Iris pigment epithelial cell (primary cell): ENCODE measurements around the gene PROCA1.
A peak's percentile ranks its signal among the peaks of the same experiment; 100 is the strongest.

ENCODE experiments used
- DNase-seq: peaks from one replicate; pipeline ENCODE4 v3.0.0-alpha.2; 2011; ENCODE audit warnings: low read depth

Gene PROCA1, protein sequence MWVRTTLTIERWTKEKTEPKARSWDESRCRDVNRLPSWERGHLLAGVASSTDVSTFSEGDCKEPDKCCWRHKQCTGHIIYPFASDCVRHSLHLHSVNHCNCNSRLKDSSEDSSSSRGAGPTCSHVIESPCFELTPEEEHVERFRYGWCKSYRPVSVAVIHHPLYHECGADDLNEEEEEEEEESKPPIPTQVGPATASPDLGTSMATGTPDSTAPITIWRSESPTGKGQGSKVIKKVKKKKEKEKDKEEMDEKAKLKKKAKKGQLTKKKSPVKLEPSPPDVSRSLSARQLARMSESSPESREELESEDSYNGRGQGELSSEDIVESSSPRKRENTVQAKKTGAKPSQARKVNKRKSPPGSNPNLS

GRCh38 chr17:28711723-28712031 is at the start of gene PROCA1:
Gene PROCA1, minus strand, starts transcription at chr17:28711888. Its CDS starts 228 bp downstream, at chr17:28711660.
- no peak for DNase-seq

DNA sequence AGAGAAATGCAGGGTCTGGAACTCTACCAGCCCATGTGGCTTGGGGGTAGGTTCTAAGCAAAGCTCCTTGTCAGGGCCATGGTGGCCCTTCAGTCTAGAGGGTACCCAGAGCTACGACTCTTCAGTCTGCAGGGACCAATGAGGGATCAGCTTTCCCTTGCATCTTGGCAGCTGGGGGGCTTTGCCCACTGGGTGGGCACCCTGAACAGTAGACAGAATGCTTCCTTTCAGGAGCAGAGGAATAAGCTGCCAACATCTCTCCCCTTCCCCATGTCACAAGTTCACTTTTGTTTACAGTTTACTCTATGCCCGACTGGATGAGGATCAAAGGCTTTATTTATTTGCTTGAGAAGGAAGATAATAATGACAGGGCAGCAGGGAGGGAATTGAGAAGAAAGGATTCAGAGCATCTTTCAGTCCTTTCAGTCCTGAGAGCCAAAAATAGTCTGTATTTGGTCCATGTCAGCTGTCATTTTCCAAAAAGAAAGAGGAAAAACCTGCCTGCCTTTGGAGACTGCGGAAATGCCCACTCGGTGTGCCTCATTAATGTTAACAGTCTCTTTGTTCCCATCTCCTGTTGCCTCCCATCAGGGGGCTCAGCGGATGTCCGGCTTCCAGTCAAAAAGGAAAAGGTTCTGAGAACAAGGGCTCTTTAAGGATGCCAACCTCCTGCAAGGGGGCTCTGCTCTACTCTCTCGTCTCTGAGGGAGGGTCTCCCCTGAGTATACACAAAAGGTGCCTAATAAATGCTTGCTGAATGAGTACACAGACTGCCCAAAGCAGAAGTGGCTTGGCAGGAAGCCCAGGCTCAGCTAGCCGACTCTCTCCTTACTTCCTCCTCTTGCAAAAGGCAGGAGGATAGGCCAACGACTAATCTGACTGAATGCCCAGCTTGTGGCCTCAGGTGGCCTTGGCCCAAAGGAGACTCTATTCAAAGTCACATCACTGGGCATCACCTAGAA is 49.2 kb upstream of the PROCA1 start:
- DNase-seq: peak; percentile 81

GRCh38 chr17:28759256-28759865 is 47.7 kb upstream of the PROCA1 start:
- DNase-seq: no peak

DNA sequence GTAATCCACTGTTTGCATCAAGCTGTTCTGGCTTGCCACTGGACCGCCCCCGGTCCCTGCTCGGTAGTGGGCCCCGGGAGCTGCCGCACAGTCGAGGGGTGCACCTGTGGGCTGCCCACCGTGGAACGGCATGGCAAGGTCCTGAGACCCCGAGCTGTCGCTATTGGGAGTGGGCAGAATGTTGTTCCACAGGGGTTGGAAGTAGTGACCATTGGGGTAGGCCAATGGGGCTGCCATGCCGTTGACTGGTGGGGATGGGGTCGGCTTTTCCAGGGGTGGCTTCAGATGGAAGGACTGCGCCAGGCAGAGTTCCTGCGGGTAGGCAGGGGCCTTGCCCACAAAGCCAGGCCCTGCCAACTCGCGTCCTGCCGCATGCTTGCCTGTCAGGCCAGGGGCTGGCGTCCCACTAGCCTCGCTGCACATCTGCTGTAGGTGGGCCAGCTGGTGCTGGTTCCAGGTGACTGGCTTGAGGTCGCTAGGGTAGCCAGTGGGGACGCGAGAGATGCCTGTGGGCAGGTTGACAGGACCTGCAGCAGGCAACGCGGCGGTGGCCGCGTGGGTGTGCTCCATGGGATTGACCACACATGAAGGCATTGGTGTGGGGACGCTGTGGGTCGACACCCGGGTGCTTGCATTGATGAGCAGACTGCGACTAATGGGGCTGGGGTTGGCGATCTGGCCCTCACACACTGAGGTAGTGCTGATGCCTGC is 46.9 kb upstream of the PROCA1 start:
- DNase-seq: no peak

- DNase-seq: no peak
Measured at GRCh38 chr17:28756049-28756804, 44.5 kb upstream of the PROCA1 start.

DNA sequence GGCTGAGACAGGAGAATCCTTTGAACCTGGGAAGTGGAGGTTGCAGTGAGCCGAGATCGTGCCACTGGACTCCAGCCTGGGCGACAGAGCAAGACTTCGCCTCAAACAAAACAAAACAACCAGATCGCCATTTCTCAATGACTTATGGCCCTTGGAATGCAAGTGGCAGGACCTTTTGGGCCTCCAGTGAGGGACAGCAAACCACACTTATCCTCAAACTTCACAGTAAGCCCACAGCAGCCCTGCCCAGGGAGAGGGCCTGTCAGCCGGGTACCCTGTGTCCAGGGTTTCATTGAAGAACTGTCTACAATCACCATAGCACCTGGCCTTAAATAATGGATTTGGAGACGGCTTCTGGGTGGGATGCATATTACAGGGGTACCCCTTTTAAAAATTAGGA is 43.8 kb upstream of the PROCA1 start:
- no peak for DNase-seq

DNA sequence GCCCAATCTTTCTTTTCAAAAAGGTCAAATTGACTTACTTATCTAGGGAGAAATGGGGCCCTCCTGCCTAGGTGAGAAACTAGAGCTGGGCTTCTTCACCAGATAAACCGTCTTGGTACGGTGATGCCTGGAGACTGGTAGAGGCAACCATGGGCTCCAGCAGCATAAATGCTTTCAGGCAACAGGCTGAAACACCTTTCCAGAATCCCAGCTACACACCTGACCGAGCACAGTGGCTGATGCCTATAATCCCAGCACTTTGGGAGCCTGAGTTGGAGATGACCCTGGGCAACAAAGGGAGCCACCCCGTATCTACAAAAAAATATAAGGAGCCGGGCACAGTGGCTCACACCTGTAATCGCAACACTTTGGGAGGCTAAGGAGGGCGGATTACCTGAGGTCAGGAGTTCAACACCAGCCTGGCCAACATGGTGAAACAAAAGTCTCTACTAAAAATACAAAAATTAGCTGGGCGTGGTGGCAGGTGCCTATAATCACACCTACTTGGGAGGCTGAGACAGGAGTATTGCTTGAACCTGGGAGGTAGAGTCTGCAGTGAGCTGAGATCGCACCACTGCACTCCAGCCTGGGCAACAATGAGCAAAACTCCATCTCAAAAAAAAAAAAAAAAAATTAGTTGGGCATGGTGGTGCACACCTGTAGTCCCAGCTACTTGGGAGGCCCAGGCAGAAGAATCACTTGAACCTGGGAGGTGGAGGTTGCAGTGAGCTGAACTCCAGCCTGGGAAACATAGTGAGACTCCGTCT is 40.1 kb upstream of the PROCA1 start:
- no peak for DNase-seq

GRCh38 chr17:28750178-28751047 is 38.7 kb upstream of the PROCA1 start:
- DNase-seq: peak; percentile 92

GRCh38 chr17:28749516-28750177 is 38.0 kb upstream of the PROCA1 start:
- DNase-seq: no peak

DNA sequence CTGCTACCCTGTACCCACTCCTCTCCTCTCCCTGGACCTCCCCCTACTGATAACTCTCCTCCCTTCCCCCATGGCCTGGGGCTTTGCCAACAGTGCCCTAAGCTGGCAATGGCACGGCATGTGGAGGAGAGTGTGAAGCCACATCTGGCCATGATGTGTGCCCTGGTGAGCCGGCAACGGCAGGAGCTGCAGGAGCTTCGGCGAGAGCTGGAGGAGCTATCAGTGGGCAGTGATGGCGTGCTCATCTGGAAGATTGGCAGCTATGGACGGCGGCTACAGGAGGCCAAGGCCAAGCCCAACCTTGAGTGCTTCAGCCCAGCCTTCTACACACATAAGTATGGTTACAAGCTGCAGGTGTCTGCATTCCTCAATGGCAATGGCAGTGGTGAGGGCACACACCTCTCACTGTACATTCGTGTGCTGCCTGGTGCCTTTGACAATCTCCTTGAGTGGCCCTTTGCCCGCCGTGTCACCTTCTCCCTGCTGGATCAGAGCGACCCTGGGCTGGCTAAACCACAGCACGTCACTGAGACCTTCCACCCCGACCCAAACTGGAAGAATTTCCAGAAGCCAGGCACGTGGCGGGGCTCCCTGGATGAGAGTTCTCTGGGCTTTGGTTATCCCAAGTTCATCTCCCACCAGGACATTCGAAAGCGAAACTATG is 37.3 kb upstream of the PROCA1 start:
- no peak for DNase-seq

GRCh38 chr17:28747801-28748750 is 36.4 kb upstream of the PROCA1 start:
- no peak for DNase-seq

DNA sequence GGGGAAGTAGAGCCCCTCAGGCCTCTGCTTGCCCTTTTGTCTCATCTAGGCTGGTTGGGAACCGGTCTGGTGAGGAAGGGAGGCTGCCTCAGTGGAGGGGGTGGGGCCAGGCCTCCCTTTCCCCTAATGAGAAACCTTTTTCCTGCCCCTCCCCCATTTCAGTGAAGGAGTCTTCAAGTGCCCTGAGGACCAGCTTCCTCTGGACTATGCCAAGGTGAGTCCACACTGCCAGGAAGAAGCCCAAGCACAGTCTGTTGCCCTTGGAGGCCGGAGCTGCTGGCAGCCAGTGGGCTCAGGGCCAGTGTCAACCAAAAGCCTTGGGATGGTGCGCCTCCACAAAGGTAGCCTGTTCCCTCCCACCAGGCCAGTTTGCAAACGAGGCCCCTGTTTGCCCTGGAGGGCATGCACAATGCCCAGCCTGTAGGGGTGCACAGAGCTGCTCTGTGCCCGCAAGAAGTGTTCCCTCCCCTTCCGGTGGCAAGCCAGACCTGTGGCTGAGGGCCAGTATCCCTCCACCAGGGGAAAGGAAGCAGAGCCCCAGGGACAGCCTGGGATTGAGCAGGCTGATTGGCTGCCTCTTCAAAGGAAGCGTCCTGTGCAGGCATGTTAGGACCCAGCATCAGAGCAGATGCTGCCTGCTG is 35.5 kb upstream of the PROCA1 start:
- no peak for DNase-seq

GRCh38 chr17:28746611-28747050 is 34.9 kb upstream of the PROCA1 start:
- DNase-seq: peak; percentile 26

DNA sequence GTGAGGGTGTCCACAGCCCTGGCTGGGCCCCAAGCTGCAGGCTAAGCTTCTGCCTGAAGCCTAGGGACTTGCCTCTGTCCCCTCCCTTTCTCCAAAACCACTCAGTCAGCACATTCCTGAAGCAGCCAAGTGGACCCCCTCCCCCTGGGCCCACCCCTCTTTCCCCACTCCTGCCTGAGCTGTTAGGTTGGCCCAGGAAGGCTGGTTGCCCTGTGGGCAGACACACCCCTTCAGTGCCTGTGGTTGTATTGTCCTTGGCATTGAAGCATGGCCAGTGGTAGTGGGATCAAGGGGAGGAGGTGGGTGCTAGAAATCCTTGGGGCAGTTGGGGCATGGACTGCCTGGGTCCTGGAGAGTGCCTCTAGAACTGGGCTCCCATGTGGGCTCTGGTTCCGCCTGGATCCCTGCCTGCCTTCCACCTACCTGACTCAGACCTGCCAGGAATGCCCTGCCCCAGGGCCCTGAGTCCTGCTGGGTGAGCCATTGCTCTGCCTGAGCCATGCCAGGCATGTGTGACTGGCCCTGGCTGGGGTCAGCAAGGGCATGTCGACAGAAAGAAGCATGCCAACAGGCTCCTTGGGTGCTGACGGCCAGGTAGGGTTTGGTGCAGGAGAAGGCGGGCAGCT is 34.2 kb upstream of the PROCA1 start:
- no peak for DNase-seq

GRCh38 chr17:28744972-28745785 is 33.5 kb upstream of the PROCA1 start:
- DNase-seq: peak; percentile 68
